Liver (tissue), 9 donors: ENCODE results near the gene THSD4. TPM values are rescaled to one million over a fixed set of nuclear protein-coding genes. Genes with fewer than 3 reads are reported as not detected.

Experiments used
- DNase-seq: peaks from one replicate; pipeline ENCODE4 v3.0.0-alpha.2; 2017; ENCODE audit warnings: low spot score
- H3K27ac ChIP-seq, 2 donors: one replicate each; pipeline ENCODE4 v1.7.0; 2013; ENCODE audit warnings: inconsistent platforms in 2 of 2, low read length in 2 of 2, control low read depth in 1 of 2, low read depth in 1 of 2, mild to moderate bottlenecking in 1 of 2
- H3K27me3 ChIP-seq, 4 donors: one replicate each; pipeline versions ENCODE4 v1.6.1 to v1.7.0; 2013; ENCODE audit warnings: low read length in 3 of 4, inconsistent platforms in 1 of 4, mild to moderate bottlenecking in 1 of 4, moderate library complexity in 1 of 4; ENCODE audit not compliant: control insufficient read depth in 4 of 4, insufficient read depth in 4 of 4
- H3K36me3 ChIP-seq, 4 donors: one replicate each; pipeline versions ENCODE4 v1.6.1 to v1.7.0; 2013; ENCODE audit warnings: low read length in 3 of 4, mild to moderate bottlenecking in 3 of 4, low read depth in 1 of 4, moderate library complexity in 1 of 4; ENCODE audit not compliant: control insufficient read depth in 4 of 4, insufficient read depth in 3 of 4
- H3K4me1 ChIP-seq, 4 donors: one replicate each; pipeline versions ENCODE4 v1.6.1 to v1.7.0; 2013; ENCODE audit warnings: low read length in 3 of 4, mild to moderate bottlenecking in 3 of 4, moderate library complexity in 1 of 4; ENCODE audit not compliant: control insufficient read depth in 4 of 4, insufficient read depth in 4 of 4
- H3K4me3 ChIP-seq, 3 donors: one replicate each; pipeline versions ENCODE4 v1.6.1 to v1.7.0; 2013; ENCODE audit warnings: low read length in 3 of 3, control low read depth in 1 of 3, low read depth in 1 of 3, mild to moderate bottlenecking in 1 of 3
- H3K9ac ChIP-seq, 2 donors: one replicate each; pipeline ENCODE4 v1.7.0; 2013; ENCODE audit warnings: low read length in 2 of 2, mild to moderate bottlenecking in 2 of 2, moderate library complexity in 2 of 2, control low read depth in 1 of 2, low read depth in 1 of 2
- H3K9me3 ChIP-seq, 4 donors: one replicate each; pipeline versions ENCODE4 v1.6.1 to v1.7.0; 2013; ENCODE audit warnings: low read length in 3 of 4; ENCODE audit not compliant: control insufficient read depth in 4 of 4
- EGR1 ChIP-seq, 2 donors: IDR thresholded peaks; 2 replicates each; pipeline ENCODE4 v1.6.1; 2016 to 2018; ENCODE audit warnings: antibody characterized with exemption in 2 of 2, low read depth in 2 of 2
- FOXA1 ChIP-seq: IDR thresholded peaks from 2 replicates; pipeline ENCODE4 v1.6.1; 2016; ENCODE audit warnings: antibody characterized with exemption
- FOXA2 ChIP-seq: IDR thresholded peaks from 2 replicates; pipeline ENCODE4 v1.6.1; 2016; ENCODE audit warnings: antibody characterized with exemption
- GABPA ChIP-seq, 2 donors: IDR thresholded peaks in 1 of 2; conservative IDR thresholded peaks in 1 of 2; 2 replicates each; pipeline ENCODE4 v1.6.1; 2016; ENCODE audit warnings: antibody characterized with exemption in 2 of 2, mild to moderate bottlenecking in 1 of 2, moderate library complexity in 1 of 2
- JUND ChIP-seq, 2 donors: IDR thresholded peaks; 2 replicates each; pipeline ENCODE4 v1.6.1; 2016; ENCODE audit warnings: antibody characterized with exemption in 2 of 2
- NR2F2 ChIP-seq: IDR thresholded peaks from 2 replicates; pipeline ENCODE4 v1.6.1; 2016; ENCODE audit warnings: antibody characterized with exemption
- RAD21 ChIP-seq, 2 donors: IDR thresholded peaks; 2 replicates each; pipeline ENCODE4 v1.6.1; 2016; ENCODE audit warnings: antibody characterized with exemption in 2 of 2, mild to moderate bottlenecking in 2 of 2
- RXRA ChIP-seq, 2 donors: IDR thresholded peaks; 2 replicates each; pipeline ENCODE4 v1.6.1; 2017 to 2018; ENCODE audit warnings: antibody characterized with exemption in 2 of 2, mild to moderate bottlenecking in 1 of 2
- SP1 ChIP-seq: IDR thresholded peaks from 2 replicates; pipeline ENCODE4 v1.6.1; 2018; ENCODE audit warnings: antibody characterized with exemption, mild to moderate bottlenecking
- YY1 ChIP-seq: IDR thresholded peaks from 2 replicates; pipeline ENCODE4 v1.6.1; 2016; ENCODE audit warnings: antibody characterized with exemption, mild to moderate bottlenecking
- WGBS: extraction: QIAGEN DNeasy Blood & Tissue Kit; methylation state at CpG from one replicate; pipeline ENCODE4 v1.1.7; 2013; 5-methylcytosine and 5-hydroxymethylcytosine counted together
- polyA plus RNA-seq, 2 donors: library from polyadenylated mRNA; stranded (reverse) in 1 of 2; unstranded in 1 of 2; fragments of 200-250 nt in 1 of 2; fragments of >200 nt in 1 of 2; fragmentation: Nextera tagmentation in 1 of 2; extraction: Ambion mirVana in 1 of 2; gene quantifications; one replicate each; pipeline versions ENCODE4 v1.2.1 to v1.2.3, GENCODE V29; 2013 to 2015
- total RNA-seq, 2 donors: library from RNA; depleted of rRNA; stranded (reverse); fragments of >200 nt; gene quantifications; one replicate each; pipeline ENCODE4 v1.2.3, GENCODE V29; 2014
- TF ChIP-seq, protein P1 (sequence below): IDR thresholded peaks from 2 replicates; pipeline ENCODE4 v1.6.1; 2016; ENCODE audit warnings: antibody characterized with exemption
- TF ChIP-seq, protein P2 (sequence below): IDR thresholded peaks from 2 replicates; pipeline ENCODE4 v1.6.1; 2016; ENCODE audit warnings: antibody characterized with exemption
- TF ChIP-seq, protein P3 (sequence below): fragments of 150-350 bp; IDR thresholded peaks from 2 replicates; pipeline ENCODE4 v1.5.1; 2017; ENCODE audit warnings: improper control_type of control experiment, low read depth, low read length; ENCODE audit not compliant: missing input control
- TF ChIP-seq, protein P4 (sequence below): IDR thresholded peaks from 2 replicates; pipeline ENCODE4 v1.6.1; 2016; ENCODE audit warnings: antibody characterized with exemption, mild to moderate bottlenecking
- donor health status: healthy.
- donor health status: healthy.
- donor health status: healthy.
- donor health status: healthy.
- donor health status: healthy.

The THSD4 gene
- total and polyA plus RNA-seq, 4 donors, result 0.23 to 11.5 (median 1.9) TPM

DNA sequence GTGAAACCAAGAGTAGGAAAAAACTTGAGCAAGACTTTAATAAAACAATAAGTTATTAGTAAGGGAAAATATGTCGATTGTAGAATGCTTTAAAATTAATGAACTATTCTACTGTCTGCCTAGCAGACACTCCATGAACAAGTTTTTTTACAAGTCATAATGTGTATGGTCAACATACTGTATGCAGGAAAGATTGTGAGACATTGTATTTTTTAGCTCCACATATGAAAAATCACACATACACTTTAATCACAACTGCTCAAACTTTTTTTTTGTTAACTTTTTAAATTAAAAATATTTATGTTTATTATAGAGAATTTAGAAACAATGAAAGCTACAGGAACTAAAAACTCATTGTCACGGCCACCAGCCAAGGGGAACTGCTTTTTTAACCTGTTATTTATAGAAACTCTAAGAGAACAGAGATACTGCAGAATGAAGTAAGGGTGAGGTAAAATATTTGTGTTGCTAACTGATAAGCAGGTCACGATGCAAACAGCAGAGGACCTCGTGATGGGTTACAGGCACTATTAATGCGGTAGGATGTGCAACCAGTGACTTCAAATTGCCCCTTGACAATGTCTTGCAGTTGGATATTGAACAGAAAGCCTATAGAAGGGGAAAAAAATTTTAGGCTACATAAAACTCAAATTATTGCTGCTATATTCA lies 53.0 kb downstream of the THSD4 start:
- TF ChIP-seq, protein P1, sequence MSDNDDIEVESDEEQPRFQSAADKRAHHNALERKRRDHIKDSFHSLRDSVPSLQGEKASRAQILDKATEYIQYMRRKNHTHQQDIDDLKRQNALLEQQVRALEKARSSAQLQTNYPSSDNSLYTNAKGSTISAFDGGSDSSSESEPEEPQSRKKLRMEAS, result no peak

DNA sequence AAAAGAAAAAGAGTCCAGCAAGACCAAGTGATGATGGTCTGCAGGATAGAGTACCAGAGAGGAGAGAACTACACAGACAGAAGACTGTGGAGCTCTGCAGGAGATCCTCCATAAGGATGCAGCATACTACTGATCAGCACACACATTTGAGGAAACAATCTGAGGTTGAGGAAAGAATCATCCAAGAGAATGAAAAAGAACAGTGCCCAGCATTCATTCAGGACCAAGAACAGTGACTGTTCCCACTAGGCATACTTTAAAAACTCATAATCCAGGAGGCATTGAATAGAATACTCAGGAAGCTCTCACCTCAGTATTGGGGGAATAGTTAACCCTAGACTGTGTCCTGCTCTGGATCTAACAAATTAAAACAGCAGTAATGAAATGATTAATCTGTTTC lies 54.9 kb downstream of the THSD4 start:
- Histone ChIP-seq H3K4me1 (no peaks in the 10 kb centered on the region), H3K4me3 (peak overlapping the region in 1 of 3 donors; percentile 13), H3K27ac (no peak overlapping the region), H3K9ac (no peak overlapping the region), H3K27me3 (no peaks in the 10 kb centered on the region), H3K36me3 (peaks cover 0 to 2% (median 0%) of the 10 kb centered on the region in 4 donors), H3K9me3 (peaks cover 0 to 2% (median 1%) of the 10 kb centered on the region in 4 donors)
- DNase-seq, result no peak
- TF ChIP-seq, protein P2, sequence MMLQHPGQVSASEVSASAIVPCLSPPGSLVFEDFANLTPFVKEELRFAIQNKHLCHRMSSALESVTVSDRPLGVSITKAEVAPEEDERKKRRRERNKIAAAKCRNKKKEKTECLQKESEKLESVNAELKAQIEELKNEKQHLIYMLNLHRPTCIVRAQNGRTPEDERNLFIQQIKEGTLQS, result no peak
- TF ChIP-seq YY1 (no peak), RXRA (IDR thresholded peaks at IDR 0.05) (no peak), EGR1 (IDR thresholded peaks at IDR 0.05; ENCODE audit: low read depth in 2 of 2) (no peak), FOXA1 (no peak), FOXA2 (no peak), NR2F2 (no peak), JUND (IDR thresholded peaks at IDR 0.05) (no peak), RAD21 (IDR thresholded peaks at IDR 0.05) (no peak), SP1 (no peak), GABPA (IDR thresholded peaks at IDR 0.05 in 1 of 2, conservative IDR thresholded peaks at IDR 0.05 in 1 of 2) (no peak)
- TF ChIP-seq, protein P3, sequence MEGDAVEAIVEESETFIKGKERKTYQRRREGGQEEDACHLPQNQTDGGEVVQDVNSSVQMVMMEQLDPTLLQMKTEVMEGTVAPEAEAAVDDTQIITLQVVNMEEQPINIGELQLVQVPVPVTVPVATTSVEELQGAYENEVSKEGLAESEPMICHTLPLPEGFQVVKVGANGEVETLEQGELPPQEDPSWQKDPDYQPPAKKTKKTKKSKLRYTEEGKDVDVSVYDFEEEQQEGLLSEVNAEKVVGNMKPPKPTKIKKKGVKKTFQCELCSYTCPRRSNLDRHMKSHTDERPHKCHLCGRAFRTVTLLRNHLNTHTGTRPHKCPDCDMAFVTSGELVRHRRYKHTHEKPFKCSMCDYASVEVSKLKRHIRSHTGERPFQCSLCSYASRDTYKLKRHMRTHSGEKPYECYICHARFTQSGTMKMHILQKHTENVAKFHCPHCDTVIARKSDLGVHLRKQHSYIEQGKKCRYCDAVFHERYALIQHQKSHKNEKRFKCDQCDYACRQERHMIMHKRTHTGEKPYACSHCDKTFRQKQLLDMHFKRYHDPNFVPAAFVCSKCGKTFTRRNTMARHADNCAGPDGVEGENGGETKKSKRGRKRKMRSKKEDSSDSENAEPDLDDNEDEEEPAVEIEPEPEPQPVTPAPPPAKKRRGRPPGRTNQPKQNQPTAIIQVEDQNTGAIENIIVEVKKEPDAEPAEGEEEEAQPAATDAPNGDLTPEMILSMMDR, result no peak
- TF ChIP-seq, protein P1, result no peak
- TF ChIP-seq, protein P4, sequence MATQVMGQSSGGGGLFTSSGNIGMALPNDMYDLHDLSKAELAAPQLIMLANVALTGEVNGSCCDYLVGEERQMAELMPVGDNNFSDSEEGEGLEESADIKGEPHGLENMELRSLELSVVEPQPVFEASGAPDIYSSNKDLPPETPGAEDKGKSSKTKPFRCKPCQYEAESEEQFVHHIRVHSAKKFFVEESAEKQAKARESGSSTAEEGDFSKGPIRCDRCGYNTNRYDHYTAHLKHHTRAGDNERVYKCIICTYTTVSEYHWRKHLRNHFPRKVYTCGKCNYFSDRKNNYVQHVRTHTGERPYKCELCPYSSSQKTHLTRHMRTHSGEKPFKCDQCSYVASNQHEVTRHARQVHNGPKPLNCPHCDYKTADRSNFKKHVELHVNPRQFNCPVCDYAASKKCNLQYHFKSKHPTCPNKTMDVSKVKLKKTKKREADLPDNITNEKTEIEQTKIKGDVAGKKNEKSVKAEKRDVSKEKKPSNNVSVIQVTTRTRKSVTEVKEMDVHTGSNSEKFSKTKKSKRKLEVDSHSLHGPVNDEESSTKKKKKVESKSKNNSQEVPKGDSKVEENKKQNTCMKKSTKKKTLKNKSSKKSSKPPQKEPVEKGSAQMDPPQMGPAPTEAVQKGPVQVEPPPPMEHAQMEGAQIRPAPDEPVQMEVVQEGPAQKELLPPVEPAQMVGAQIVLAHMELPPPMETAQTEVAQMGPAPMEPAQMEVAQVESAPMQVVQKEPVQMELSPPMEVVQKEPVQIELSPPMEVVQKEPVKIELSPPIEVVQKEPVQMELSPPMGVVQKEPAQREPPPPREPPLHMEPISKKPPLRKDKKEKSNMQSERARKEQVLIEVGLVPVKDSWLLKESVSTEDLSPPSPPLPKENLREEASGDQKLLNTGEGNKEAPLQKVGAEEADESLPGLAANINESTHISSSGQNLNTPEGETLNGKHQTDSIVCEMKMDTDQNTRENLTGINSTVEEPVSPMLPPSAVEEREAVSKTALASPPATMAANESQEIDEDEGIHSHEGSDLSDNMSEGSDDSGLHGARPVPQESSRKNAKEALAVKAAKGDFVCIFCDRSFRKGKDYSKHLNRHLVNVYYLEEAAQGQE, result no peak

More for the DNA sequence above, 53.0 kb downstream of the THSD4 start:
- Histone ChIP-seq H3K27me3 (no peaks in the 10 kb centered on the region), H3K9me3 (peaks cover 0 to 2% (median 1%) of the 10 kb centered on the region in 4 donors), H3K4me3 (no peak overlapping the region), H3K36me3 (peaks cover 0 to 2% (median 0%) of the 10 kb centered on the region in 4 donors), H3K27ac (no peak overlapping the region), H3K9ac (no peak overlapping the region), H3K4me1 (no peaks in the 10 kb centered on the region)
- 45% methylated on average over 5 of the region's 5 CpGs for WGBS
- DNase-seq, result no peak
